ENCODE measurements around the gene SP6. TPM values are rescaled to one million over a fixed set of nuclear protein-coding genes. Genes with fewer than 3 reads are reported as not detected.

SP6 gene
- total RNA-seq, 1 experiment from 2014 or later: 3.1 TPM

GRCh38 chr17:47898241-47898640 is 47.3 kb upstream of the SP6 start:
- CTCF ChIA-PET: no interaction called here
- no peak overlapping the region for H3K9ac ChIP-seq (ENCODE audit: low read length)
- no peak overlapping the region for H3K4me2 ChIP-seq (ENCODE audit: low read length)
- ATAC-seq (no peak), DNase-seq (no peak)
- no peaks in the 10 kb centered on the region for H3K9me2 ChIP-seq (replicated peaks; ENCODE audit: low read length)
- H3F3A ChIP-seq (ENCODE audit: low read length, unreplicated experiment): no peaks in the 10 kb centered on the region
- peaks cover 41% of the 10 kb centered on the region for H3K79me2 ChIP-seq (ENCODE audit: low read length)
- POLR2A ChIA-PET (ENCODE audit: unreplicated experiment): interaction anchor here (0.7 kb wide), 1 partner anchor 67 kb away, joined by 8 read pairs; the partner anchor contains the start of genes LRRC46 and MRPL10
- TF ChIP-seq EZH2phosphoT487 (IDR thresholded peaks at IDR 0.05; ENCODE audit: borderline replicate concordance, low read length): no peak
- no peak for TF ChIP-seq CTCF (conservative IDR thresholded peaks at IDR 0.05; ENCODE audit: low read depth, low read length)
- TF ChIP-seq EZH2 (IDR thresholded peaks at IDR 0.05; ENCODE audit: low read length, unreplicated experiment): no peak
- H3K9me3 ChIP-seq (ENCODE audit: low read length): no peaks in the 10 kb centered on the region
- no peaks in the 10 kb centered on the region for H3K36me3 ChIP-seq (ENCODE audit: low read depth, low read length)
- H3K4me1 ChIP-seq (ENCODE audit: insufficient read depth, low read length): peaks cover 30% of the 10 kb centered on the region
- H3K27ac ChIP-seq (ENCODE audit: low read length): no peak overlapping the region
- no peaks in the 10 kb centered on the region for H3K27me3 ChIP-seq (ENCODE audit: low read length)
- no peak overlapping the region for H3K4me3 ChIP-seq (ENCODE audit: low read length)
- no peak overlapping the region for H2AFZ ChIP-seq (ENCODE audit: low read length)
- H4K20me1 ChIP-seq (ENCODE audit: low read length): no peaks in the 10 kb centered on the region
- intact Hi-C loops (cut with micrococcal nuclease): no loop called here
- no TSS peak for BruUV-seq (replicated peaks)

- DNase-seq (no peak), ATAC-seq (no peak)
- H3K36me3 ChIP-seq (ENCODE audit: low read depth, low read length): no peaks in the 10 kb centered on the region
- peak overlapping the region; percentile 84 for H3K4me2 ChIP-seq (ENCODE audit: low read length)
- no peaks in the 10 kb centered on the region for H4K20me1 ChIP-seq (ENCODE audit: low read length)
- peaks cover 30% of the 10 kb centered on the region for H3K4me1 ChIP-seq (ENCODE audit: insufficient read depth, low read length)
- H3K9me2 ChIP-seq (replicated peaks; ENCODE audit: low read length): no peaks in the 10 kb centered on the region
- peak overlapping the region; percentile 95 for H3K9ac ChIP-seq (ENCODE audit: low read length)
- intact Hi-C loops (cut with micrococcal nuclease): loop anchor here (2.0 kb wide), 1 partner anchor 43 kb away; the partner anchor contains the start of gene PNPO
- peak overlapping the region; percentile 77 for H3K4me3 ChIP-seq (ENCODE audit: low read length)
- BruUV-seq (replicated peaks): no TSS peak
- H3K27me3 ChIP-seq (ENCODE audit: low read length): no peaks in the 10 kb centered on the region
- H3K27ac ChIP-seq (ENCODE audit: low read length): no peak overlapping the region
- no peaks in the 10 kb centered on the region for H3K9me3 ChIP-seq (ENCODE audit: low read length)
- peaks cover 41% of the 10 kb centered on the region for H3K79me2 ChIP-seq (ENCODE audit: low read length)
- TF ChIP-seq CTCF (conservative IDR thresholded peaks at IDR 0.05; ENCODE audit: low read depth, low read length) (no peak), EZH2 (IDR thresholded peaks at IDR 0.05; ENCODE audit: low read length, unreplicated experiment) (no peak)
- H3F3A ChIP-seq (ENCODE audit: low read length, unreplicated experiment): no peaks in the 10 kb centered on the region
- ChIA-PET CTCF (no interaction called here), POLR2A (ENCODE audit: unreplicated experiment) (no interaction called here)
- no peak overlapping the region for H2AFZ ChIP-seq (ENCODE audit: low read length)
Observed at GRCh38 chr17:47897561-47897960, 46.6 kb upstream of the SP6 start.

- TF ChIP-seq EZH2 (IDR thresholded peaks at IDR 0.05; ENCODE audit: low read length, unreplicated experiment) (no peak), EZH2phosphoT487 (IDR thresholded peaks at IDR 0.05; ENCODE audit: borderline replicate concordance, low read length) (no peak), CTCF (conservative IDR thresholded peaks at IDR 0.05; ENCODE audit: low read depth, low read length) (no peak)
- Histone ChIP-seq H3K36me3 (ENCODE audit: low read depth, low read length) (no peaks in the 10 kb centered on the region), H3K9me3 (ENCODE audit: low read length) (no peaks in the 10 kb centered on the region), H2AFZ (ENCODE audit: low read length) (peak overlapping the region; percentile 77), H3K79me2 (ENCODE audit: low read length) (peaks cover 41% of the 10 kb centered on the region), H3K4me1 (ENCODE audit: insufficient read depth, low read length) (peaks cover 30% of the 10 kb centered on the region), H4K20me1 (ENCODE audit: low read length) (no peaks in the 10 kb centered on the region), H3F3A (ENCODE audit: low read length, unreplicated experiment) (no peaks in the 10 kb centered on the region), H3K4me3 (ENCODE audit: low read length) (peak overlapping the region; percentile 77), H3K27ac (ENCODE audit: low read length) (peak overlapping the region; percentile 77), H3K27me3 (ENCODE audit: low read length) (no peaks in the 10 kb centered on the region), H3K9ac (ENCODE audit: low read length) (peak overlapping the region; percentile 95), H3K9me2 (replicated peaks; ENCODE audit: low read length) (no peaks in the 10 kb centered on the region), H3K4me2 (ENCODE audit: low read length) (peak overlapping the region; percentile 84)
- ChIA-PET CTCF (interaction anchor here (0.6 to 0.7 kb wide), 2 partner anchors 52 to 56 kb away, joined by 3 read pairs; partner anchors contain the start of gene SCRN2), POLR2A (ENCODE audit: unreplicated experiment) (no interaction called here)
- no peak for ATAC-seq
- TSS peak; percentile 50 for BruUV-seq (replicated peaks)
- intact Hi-C loops (cut with micrococcal nuclease): loop anchor here (1.0 to 2.0 kb wide), 3 partner anchors 44 to 121 kb away; partner anchors contain the start of gene PNPO
- peak; percentile 14 for DNase-seq
Observed at GRCh38 chr17:47896672-47897490, 45.9 kb upstream of the SP6 start.

Measured in PC-3 (cell line).